GM19035 (cell line): Measurements from ENCODE around the gene CTIF.

Experiments
- ATAC-seq: cut with Tn5 transposase; IDR thresholded peaks from one replicate; pipeline ENCODE4 v1.9.1; 2021; ENCODE audit not compliant: unreplicated experiment

Gene CTIF

GRCh38 chr18:48675912-48676311 lies 137.1 kb downstream of the CTIF start:
- no peak for ATAC-seq

- ATAC-seq = no peak
Measured at GRCh38 chr18:48676346-48676745, 137.5 kb downstream of the CTIF start.

- no peak for ATAC-seq
Measured at GRCh38 chr18:48676756-48677368, 138.0 kb downstream of the CTIF start.

- ATAC-seq = no peak
Measured at GRCh38 chr18:48678237-48679115, 139.6 kb downstream of the CTIF start.

GRCh38 chr18:48679236-48679635 lies 140.4 kb downstream of the CTIF start:
- ATAC-seq = no peak

- ATAC-seq = no peak
Measured at GRCh38 chr18:48680339-48681250, 141.8 kb downstream of the CTIF start.

GRCh38 chr18:48682768-48683167 lies 143.9 kb downstream of the CTIF start:
- no peak for ATAC-seq

GRCh38 chr18:48683197-48683596 lies 144.4 kb downstream of the CTIF start:
- no peak for ATAC-seq

- no peak for ATAC-seq
Measured at GRCh38 chr18:48683661-48684060, 144.8 kb downstream of the CTIF start.

- no peak for ATAC-seq
Measured at GRCh38 chr18:48687346-48688042, 148.7 kb downstream of the CTIF start.

GRCh38 chr18:48688961-48689360 lies 150.1 kb downstream of the CTIF start:
- no peak for ATAC-seq

GRCh38 chr18:48689548-48689947 lies 150.7 kb downstream of the CTIF start:
- no peak for ATAC-seq

GRCh38 chr18:48690494-48690893 lies 151.7 kb downstream of the CTIF start:
- no peak for ATAC-seq

GRCh38 chr18:48693006-48693405 lies 154.2 kb downstream of the CTIF start:
- no peak for ATAC-seq

GRCh38 chr18:48693625-48694262 lies 154.9 kb downstream of the CTIF start:
- no peak for ATAC-seq

GRCh38 chr18:48694295-48694694 lies 155.5 kb downstream of the CTIF start:
- ATAC-seq = no peak

GRCh38 chr18:48695671-48696070 lies 156.8 kb downstream of the CTIF start:
- ATAC-seq = no peak

- ATAC-seq = no peak
Measured at GRCh38 chr18:48696218-48696617, 157.4 kb downstream of the CTIF start.

GRCh38 chr18:48697441-48697840 lies 158.6 kb downstream of the CTIF start:
- no peak for ATAC-seq

GRCh38 chr18:48698707-48699106 lies 159.9 kb downstream of the CTIF start:
- no peak for ATAC-seq
